Suppressor macrophage treated with lipopolysaccharide for 1 hour (primary cell): ENCODE data around the gene BCO2.
"Not testable (repeated sequence)": the region's sequence is repeated elsewhere in the genome, so short reads cannot be mapped to it uniquely, and the experiment has no call there.

ENCODE experiments used
- DNase-seq, 3 donors: peaks; one replicate each; pipeline ENCODE4 v3.0.0-alpha.2; 2020 to 2022

BCO2 gene

GRCh38 chr11:112174789-112175598, at the start of gene BCO2:
BCO2 (plus strand) TSS chr11:112175512; CDS start chr11:112175602, 90 bp downstream.
- DNase-seq: peak; percentile 82 to 87 (median 83)

GRCh38 chr11:112127056-112127455, 48.3 kb upstream of the BCO2 start:
- DNase-seq: no peak

- DNase-seq: peak; percentile 58 to 68 (median 65)
Measured at GRCh38 chr11:112128483-112129121, 46.7 kb upstream of the BCO2 start.

GRCh38 chr11:112129656-112130055, 45.7 kb upstream of the BCO2 start:
- peak; percentile 71 to 83 (median 80) for DNase-seq

GRCh38 chr11:112132737-112133136, 42.6 kb upstream of the BCO2 start:
- no peak for DNase-seq

- DNase-seq: no peak
Measured at GRCh38 chr11:112134473-112134872, 40.8 kb upstream of the BCO2 start.

- DNase-seq: no peak
Measured at GRCh38 chr11:112143597-112143996, 31.7 kb upstream of the BCO2 start.

GRCh38 chr11:112150517-112150916, 24.8 kb upstream of the BCO2 start:
- DNase-seq: no peak

- DNase-seq: no peak
Measured at GRCh38 chr11:112156153-112156955, 19.0 kb upstream of the BCO2 start.

GRCh38 chr11:112156956-112157766, 18.2 kb upstream of the BCO2 start:
- peak; percentile 83 to 99 (median 98) for DNase-seq

- peak; percentile 56 to 82 (median 78) for DNase-seq
Measured at GRCh38 chr11:112159098-112160065, 15.9 kb upstream of the BCO2 start.

GRCh38 chr11:112160091-112160848, 15.0 kb upstream of the BCO2 start:
- peak in 2 of 3 donors; percentile 19 to 43 for DNase-seq

GRCh38 chr11:112161012-112161411, 14.3 kb upstream of the BCO2 start:
- DNase-seq: peak; percentile 27 to 61 (median 48)

- not testable (repeated sequence) for DNase-seq
Measured at GRCh38 chr11:112162200-112162599, 13.1 kb upstream of the BCO2 start.

GRCh38 chr11:112162761-112163546, 12.4 kb upstream of the BCO2 start:
- peak in 1 of 3 donors; percentile 53 for DNase-seq

- peak; percentile 88 to 91 (median 88) for DNase-seq
Measured at GRCh38 chr11:112163875-112164685, 11.2 kb upstream of the BCO2 start, which contains the start of gene IL18. IL18 (minus strand) TSS chr11:112164094; CDS start chr11:112155053, 9,041 bp downstream.

GRCh38 chr11:112165049-112165448, 10.3 kb upstream of the BCO2 start:
- DNase-seq: no peak

- peak; percentile 42 to 51 (median 43) for DNase-seq
Measured at GRCh38 chr11:112166562-112166961, 8.8 kb upstream of the BCO2 start.
